ENCODE data around the gene FRAS1.

GRCh38 chr4:78566834-78567499, 509.8 kb downstream of the FRAS1 start:
- TF ChIP-seq CTCF (IDR thresholded peaks at IDR 0.05; ENCODE audit: borderline replicate concordance, extremely low read depth, low read length, poor library complexity, severe bottlenecking) (no peak), EZH2 (IDR thresholded peaks at IDR 0.05; ENCODE audit: borderline replicate concordance, low read depth, low read length, severe bottlenecking) (no peak)

Data from DND-41 (cell line).